ENCODE data around the gene SEPTIN2.
A peak's percentile ranks its signal among the peaks of the same experiment; 100 is the strongest.
"Not testable (repeated sequence)": the region's sequence is repeated elsewhere in the genome, so short reads cannot be mapped to it uniquely, and the experiment has no call there.

SEPTIN2 gene

DNA sequence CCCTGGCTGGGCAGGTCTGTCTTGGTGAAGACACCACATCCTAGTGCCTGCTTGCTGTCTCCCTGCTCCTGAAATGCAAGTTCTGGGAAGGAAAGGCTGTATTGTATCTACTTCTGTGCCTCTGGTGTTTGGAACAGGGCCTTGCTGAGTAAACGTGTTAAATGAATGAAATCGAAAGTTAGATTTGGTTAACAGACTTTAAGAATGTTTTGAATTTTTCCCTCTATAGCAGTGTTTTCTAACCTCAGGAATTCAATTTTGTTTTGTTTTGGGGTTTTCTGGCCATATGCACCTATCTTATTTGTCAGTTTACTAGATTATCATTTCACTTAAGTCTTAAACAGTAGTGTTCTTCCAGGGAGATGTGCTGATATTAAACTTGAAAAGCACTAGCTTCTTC lies 61.1 kb downstream of the SEPTIN2 start:
- TF ChIP-seq, protein P1, sequence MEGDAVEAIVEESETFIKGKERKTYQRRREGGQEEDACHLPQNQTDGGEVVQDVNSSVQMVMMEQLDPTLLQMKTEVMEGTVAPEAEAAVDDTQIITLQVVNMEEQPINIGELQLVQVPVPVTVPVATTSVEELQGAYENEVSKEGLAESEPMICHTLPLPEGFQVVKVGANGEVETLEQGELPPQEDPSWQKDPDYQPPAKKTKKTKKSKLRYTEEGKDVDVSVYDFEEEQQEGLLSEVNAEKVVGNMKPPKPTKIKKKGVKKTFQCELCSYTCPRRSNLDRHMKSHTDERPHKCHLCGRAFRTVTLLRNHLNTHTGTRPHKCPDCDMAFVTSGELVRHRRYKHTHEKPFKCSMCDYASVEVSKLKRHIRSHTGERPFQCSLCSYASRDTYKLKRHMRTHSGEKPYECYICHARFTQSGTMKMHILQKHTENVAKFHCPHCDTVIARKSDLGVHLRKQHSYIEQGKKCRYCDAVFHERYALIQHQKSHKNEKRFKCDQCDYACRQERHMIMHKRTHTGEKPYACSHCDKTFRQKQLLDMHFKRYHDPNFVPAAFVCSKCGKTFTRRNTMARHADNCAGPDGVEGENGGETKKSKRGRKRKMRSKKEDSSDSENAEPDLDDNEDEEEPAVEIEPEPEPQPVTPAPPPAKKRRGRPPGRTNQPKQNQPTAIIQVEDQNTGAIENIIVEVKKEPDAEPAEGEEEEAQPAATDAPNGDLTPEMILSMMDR (conservative IDR thresholded peaks at IDR 0.05), result no peak

DNA sequence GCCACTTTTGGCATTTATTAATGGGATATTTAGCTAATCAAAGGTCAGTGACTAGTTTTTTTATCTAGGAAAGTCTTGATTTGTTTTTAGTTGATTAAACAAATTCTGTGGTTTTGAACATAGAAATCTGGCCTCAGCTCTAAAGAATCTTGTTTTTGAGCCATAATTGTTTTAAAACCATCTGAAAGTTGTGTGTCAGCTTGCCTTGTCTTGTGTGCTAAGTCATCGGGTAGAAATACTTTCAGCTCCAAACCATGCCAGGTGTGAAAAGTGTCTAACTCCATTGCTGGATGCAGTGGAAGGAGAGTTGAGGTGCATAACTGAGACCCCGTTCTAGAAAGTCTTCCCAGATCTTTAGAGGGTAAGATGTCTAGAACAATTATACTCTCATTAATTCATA lies 63.1 kb downstream of the SEPTIN2 start:
- TF ChIP-seq, protein P1 (conservative IDR thresholded peaks at IDR 0.05), result no peak
- no peak overlapping the region for H3K27ac ChIP-seq

More for the DNA sequence above, 61.1 kb downstream of the SEPTIN2 start:
- peak overlapping the region; percentile 84 for H3K27ac ChIP-seq

DNA sequence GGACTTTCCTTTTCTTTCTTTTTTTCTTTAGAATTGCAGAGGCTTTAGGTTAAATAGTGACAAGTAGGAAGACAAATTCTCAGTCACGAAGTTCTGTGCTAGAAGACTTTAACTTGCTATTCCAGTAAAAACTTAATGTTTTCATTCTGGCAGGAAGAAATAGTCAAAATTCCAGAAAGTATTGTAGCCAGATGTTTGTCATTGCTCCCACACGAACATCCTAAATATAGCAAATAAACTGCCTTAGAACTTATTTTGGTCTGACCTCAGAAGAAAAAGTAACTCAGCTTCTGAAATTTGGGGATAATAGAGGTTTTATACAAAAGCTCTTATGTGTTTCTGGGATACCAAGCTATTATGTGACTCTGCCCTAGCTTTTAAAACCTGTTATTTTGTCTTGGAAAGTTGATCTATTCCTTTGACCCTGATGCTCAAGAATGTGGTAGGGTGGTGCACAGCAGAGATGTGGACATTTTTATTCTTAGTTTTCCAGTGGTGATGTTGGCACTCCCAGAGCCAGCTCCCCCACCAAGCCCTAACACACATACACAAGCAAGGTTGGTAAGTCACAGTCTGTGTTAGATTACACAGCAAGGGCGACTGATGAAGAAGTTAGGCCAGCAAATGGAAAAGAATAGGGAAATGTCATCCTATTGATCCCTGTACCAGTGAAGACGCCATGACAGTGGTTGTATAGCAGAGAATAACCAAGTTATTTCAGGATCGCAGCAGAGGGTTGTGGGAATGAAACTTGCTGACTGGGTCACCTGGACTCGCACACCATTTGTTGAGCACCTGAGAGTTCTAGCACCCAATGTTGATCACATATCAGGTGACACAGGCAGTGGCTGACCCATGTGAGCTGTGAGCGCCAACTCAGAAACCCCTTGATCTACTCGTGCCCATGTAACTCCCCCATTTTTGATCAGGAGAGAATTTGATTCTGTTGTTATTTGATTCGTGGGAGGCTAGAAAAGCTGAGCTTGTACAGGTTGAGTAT lies 64.1 kb downstream of the SEPTIN2 start:
- no peak overlapping the region for H3K27ac ChIP-seq
- TF ChIP-seq, protein P1 (conservative IDR thresholded peaks at IDR 0.05), result no peak

DNA sequence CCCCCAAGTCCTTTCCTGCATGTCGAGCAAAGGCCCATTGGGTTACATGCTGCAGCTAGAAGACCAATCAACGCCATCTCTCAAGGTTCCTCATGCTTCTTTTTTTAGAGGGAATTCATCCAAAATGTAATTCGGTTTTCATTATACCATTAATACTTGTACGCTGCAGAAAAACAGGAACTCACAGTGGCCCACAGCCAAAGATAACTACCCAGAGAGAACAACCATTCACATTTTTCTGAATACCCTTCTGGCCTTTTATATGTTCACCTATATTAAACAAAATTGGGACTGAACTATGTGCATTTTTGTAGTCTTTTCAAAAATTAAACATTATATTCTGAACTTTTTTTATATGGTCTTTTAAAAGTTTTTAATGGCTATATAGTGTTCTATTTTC lies 66.1 kb downstream of the SEPTIN2 start:
- H3K27ac ChIP-seq, result no peak overlapping the region
- TF ChIP-seq, protein P1 (conservative IDR thresholded peaks at IDR 0.05), result no peak

DNA sequence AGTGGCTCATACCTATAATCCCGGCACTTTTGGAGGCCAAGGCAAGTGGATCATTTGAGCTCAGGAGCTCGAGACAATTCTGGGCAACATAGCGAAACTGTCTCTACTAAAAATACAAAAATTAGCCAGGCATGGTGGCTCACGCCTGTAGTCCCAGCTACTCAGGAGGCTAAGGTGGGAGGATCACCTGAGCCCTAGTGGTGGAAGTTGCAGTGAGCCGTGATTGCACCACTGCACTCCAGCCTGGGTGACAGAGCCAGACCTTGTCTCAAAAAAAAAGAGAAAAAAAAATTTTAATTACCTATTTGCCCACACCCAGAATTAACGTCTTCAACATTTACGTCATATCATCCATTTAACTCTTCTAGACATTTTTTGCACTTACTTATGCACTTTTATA lies 69.7 kb downstream of the SEPTIN2 start:
- not testable (repeated sequence) for H3K27ac ChIP-seq

DNA sequence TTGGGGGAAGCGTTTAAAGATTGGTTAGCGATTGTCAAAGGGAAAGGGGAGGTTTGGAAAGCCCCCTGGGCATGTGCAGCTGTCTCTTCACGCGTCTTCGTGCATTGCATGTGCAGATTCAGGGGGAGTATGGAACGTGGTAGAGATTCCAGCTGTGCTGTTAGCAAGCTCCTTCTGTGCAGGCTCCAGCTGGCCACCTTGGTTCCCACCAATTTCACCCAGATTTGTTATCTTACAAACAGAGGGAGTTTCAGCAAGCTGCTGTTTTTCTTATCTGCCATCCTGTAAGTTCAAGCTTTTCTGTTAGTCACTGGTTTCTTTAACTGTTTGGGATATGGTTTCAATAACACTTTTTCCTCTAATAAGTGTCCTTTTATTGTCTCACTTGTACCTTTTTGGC lies 70.8 kb downstream of the SEPTIN2 start:
- TF ChIP-seq, protein P1 (conservative IDR thresholded peaks at IDR 0.05), result no peak
- no peak overlapping the region for H3K27ac ChIP-seq

DNA sequence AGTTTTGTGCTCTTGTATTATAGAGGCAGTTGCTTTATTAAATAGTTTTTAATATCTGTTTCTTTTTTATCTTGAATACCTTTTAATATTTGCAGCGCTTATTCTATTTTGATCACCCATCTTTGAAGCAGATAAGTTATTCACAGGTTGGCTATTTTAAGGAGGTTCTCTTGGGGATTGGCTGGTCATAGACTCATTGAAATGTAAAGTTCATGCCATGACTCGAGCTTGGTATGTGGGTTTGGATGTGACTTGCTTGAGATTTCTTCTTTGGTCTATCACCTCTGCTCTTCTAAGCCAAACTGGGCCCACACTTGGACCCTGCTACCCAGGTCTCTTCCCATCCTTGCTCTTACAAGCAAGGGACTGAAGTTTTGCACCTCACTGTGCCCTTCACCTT lies 74.0 kb downstream of the SEPTIN2 start:
- TF ChIP-seq, protein P1 (conservative IDR thresholded peaks at IDR 0.05), result no peak
- no peak overlapping the region for H3K27ac ChIP-seq

Measured in VCaP (cell line).